GM19328 (cell line): Measurements from ENCODE around the gene LSMEM2.

Experiments used
- ATAC-seq: cut with Tn5 transposase; IDR thresholded peaks from one replicate; pipeline ENCODE4 v1.9.1; 2021; ENCODE audit warnings: mild to moderate bottlenecking, moderate library complexity; ENCODE audit not compliant: unreplicated experiment

Gene LSMEM2

GRCh38 chr3:50319894-50320625 is 41.2 kb downstream of the LSMEM2 start:
- ATAC-seq, result no peak

GRCh38 chr3:50320853-50321335 is 42.0 kb downstream of the LSMEM2 start:
- ATAC-seq, result peak; percentile 54

- ATAC-seq, result peak; percentile 76
Observed at GRCh38 chr3:50321336-50322114, 42.6 kb downstream of the LSMEM2 start.

- no peak for ATAC-seq
Observed at GRCh38 chr3:50322115-50322385, 43.2 kb downstream of the LSMEM2 start.

DNA sequence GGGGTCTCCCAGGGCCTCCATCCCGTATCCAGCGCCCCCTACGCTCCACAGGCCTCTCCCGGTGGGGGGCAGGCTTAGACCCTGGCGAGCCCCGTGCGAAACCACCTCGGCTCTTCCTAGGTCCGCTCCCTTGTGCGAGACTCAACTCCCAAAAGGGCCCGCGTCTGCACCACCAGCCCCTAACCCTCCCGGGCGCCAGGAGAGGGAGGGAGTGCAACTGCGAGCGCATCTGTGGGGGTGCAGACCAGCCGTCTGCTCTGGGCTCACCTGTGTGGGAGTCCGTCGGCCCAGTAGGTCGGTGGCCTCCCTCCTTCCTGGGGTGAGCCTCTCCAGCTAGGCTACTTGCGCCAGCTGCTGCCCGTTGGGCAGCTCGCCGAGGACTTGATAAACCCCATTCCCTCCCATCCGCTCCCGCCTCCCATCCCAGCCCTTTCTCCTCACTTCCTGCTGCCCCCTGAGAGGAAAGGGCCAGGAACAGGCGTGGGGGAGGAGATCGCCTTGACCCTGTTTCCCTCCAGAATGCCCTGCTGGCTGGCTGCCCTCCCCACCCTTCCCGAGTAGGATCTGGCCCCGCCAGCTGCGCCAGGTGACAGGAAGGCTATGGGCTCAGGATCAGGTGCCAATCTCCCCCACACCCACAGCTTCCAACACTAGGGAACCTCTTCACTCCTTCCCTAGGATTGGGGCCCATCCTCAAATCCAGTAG is 43.7 kb downstream of the LSMEM2 start, which contains the start of gene HYAL2:
Gene HYAL2, minus strand, starts transcription at position 360 of the 706 bp plus-strand sequence. CDS start 2,256 bp downstream, outside the sequence.
- no peak for ATAC-seq

- ATAC-seq, result no peak
Observed at GRCh38 chr3:50323092-50323600, 44.3 kb downstream of the LSMEM2 start.

DNA sequence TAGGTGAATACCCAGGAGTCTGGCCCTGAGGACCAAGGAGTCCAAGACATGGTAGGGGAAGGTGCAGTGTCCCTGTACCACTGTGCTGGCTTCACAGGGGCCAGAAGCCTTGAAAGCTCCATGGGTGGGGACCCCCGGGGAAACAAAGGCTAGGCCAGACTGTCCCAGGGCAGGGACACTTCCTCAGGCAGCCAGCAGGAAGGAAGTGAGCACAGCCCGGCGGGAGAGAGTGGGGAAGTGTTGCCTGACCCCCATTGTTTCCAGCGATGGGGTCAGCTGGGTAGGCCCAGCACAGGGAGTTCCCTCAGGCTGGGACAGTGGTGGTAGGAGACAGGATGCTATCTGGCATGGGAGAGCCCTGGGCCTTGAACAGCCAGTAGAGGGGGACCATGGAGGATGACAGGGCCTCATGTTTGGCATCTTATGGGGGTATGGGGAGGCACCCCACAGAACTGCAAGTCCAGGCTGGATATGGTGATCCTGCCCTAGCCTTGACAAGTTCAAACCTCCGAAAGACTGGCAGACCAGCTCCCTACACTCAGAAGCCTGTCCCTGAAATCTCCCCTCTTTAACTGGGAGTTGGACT is 44.8 kb downstream of the LSMEM2 start:
- ATAC-seq, result no peak

GRCh38 chr3:50324351-50325112 is 45.6 kb downstream of the LSMEM2 start:
- ATAC-seq, result no peak

GRCh38 chr3:50325113-50325480 is 46.2 kb downstream of the LSMEM2 start:
- ATAC-seq, result no peak

GRCh38 chr3:50325497-50326181 is 46.8 kb downstream of the LSMEM2 start:
- ATAC-seq, result no peak

- no peak for ATAC-seq
Observed at GRCh38 chr3:50326182-50326541, 47.3 kb downstream of the LSMEM2 start.

- ATAC-seq, result no peak
Observed at GRCh38 chr3:50327129-50327528, 48.2 kb downstream of the LSMEM2 start.

DNA sequence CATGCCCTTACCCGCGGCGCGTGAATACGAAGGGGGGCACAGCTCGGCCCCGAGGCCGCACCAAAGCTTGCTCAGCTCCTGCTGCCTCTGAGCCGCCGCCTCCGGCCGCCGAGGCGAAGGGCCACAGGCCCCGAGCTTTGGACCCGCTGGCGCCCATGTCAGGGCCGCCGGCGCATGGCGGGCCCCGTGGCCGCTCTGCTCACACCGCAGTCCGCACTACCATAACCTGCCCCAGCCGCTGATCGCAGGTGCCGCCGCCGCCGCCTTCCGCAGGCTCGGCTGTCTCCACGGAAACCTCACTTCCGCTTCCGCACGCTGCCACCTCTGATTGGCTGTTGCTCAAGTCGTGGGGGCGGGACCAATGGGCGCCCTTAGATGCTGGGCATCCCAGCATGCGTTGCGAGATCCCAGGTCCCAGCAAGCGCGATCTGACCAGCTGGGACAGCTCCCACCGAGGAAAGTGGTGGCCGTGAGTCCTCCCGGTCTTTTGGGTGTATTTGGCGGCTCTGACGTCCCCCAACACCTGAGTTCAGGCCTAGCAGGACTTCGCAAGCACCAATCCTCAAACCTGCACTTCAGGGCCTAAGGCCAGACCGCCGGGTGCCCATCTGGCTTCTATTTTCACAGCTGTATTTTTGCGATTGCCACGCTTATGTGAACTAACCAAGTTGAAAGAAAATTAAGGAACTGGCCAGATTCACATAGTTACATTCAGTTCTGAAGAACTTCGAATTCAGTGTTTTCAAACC is 49.2 kb downstream of the LSMEM2 start, which contains the start of gene TUSC2:
Gene TUSC2, minus strand, starts transcription at position 281 of the 749 bp plus-strand sequence. Its CDS starts 124 bp downstream, at position 157.
- ATAC-seq, result peak; percentile 89

- ATAC-seq, result no peak
Observed at GRCh38 chr3:50330330-50330729, 51.4 kb downstream of the LSMEM2 start.

DNA sequence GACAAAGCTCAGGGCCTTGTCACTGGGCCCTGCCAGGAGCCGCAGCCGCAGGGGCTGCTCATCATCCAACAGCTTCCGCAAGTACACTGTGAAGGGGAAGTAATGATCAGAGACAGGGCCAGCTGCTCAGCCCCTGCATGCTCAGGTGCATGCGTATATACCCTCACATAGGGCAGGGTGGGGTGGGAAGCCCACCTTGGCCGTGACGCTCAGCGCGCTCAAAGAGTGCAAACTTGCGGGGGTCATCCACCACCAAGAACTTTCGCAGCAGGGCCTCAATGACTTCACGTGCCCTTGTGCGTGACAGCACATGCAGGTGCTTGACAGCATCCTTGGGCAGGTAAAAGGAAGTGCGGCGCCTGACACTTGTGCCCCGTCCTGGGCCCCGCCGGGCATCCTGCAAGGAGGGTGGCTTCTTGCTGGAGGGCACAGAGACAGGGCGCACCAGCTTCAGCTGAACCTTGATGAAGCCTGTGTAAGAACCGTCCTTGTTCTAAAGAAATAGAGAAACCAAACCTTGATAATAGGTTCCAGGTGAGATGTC is 52.5 kb downstream of the LSMEM2 start:
- ATAC-seq, result no peak

DNA sequence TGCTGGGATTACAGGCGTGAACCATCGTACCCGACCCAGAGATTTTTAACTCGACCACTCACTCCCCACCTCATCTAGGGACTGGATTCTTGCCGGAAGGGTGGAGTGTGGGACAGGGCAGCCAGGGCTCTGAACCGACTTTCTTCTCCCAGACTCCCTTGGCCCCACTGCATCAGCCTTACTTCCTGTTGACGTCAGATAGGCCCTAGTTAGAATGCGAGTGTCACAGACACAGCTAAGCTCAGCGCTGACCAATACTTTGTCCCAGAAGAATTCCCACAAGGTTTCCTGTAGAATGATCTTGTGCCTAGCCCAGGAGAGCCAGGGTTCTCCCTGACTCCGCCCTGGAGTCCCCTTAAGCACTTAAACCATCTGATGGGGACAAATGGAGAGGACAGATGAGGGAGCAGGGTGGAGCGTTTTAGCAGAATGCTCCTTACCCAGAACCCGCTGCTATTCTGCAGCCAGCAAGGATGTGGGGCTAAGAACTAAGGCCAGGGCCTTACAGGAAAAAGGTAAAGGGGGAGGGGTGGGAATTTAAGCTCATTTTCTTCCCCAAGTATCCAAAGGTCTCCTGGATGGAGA is 54.9 kb downstream of the LSMEM2 start:
- ATAC-seq, result no peak

- ATAC-seq, result no peak
Observed at GRCh38 chr3:50334339-50335075, 55.6 kb downstream of the LSMEM2 start.
